GM19043 (cell line): ENCODE measurements around the gene ARMC9.
"Not testable (repeated sequence)": the region's sequence is repeated elsewhere in the genome, so short reads cannot be mapped to it uniquely, and the experiment has no call there.

ENCODE experiments used
- ATAC-seq: cut with Tn5 transposase; IDR thresholded peaks from one replicate; pipeline ENCODE4 v1.9.1; 2021; ENCODE audit warnings: low read depth; ENCODE audit not compliant: unreplicated experiment

Gene ARMC9

GRCh38 chr2:231304259-231304658 lies 105.8 kb downstream of the ARMC9 start:
- ATAC-seq = not testable (repeated sequence)

GRCh38 chr2:231305221-231305620 lies 106.8 kb downstream of the ARMC9 start:
- no peak for ATAC-seq

- no peak for ATAC-seq
Measured at GRCh38 chr2:231306791-231307393, 108.5 kb downstream of the ARMC9 start.

- no peak for ATAC-seq
Measured at GRCh38 chr2:231308219-231308618, 109.8 kb downstream of the ARMC9 start.

GRCh38 chr2:231308631-231309428 lies 110.4 kb downstream of the ARMC9 start:
- ATAC-seq = no peak

GRCh38 chr2:231312066-231312465 lies 113.6 kb downstream of the ARMC9 start:
- no peak for ATAC-seq

GRCh38 chr2:231315896-231316295 lies 117.5 kb downstream of the ARMC9 start:
- no peak for ATAC-seq

- ATAC-seq = no peak
Measured at GRCh38 chr2:231317579-231317978, 119.1 kb downstream of the ARMC9 start.

- no peak for ATAC-seq
Measured at GRCh38 chr2:231318436-231318835, 120.0 kb downstream of the ARMC9 start.

- ATAC-seq = no peak
Measured at GRCh38 chr2:231318954-231319353, 120.5 kb downstream of the ARMC9 start.

- no peak for ATAC-seq
Measured at GRCh38 chr2:231319867-231320266, 121.4 kb downstream of the ARMC9 start.

- no peak for ATAC-seq
Measured at GRCh38 chr2:231321021-231321420, 122.6 kb downstream of the ARMC9 start.

GRCh38 chr2:231321556-231322334 lies 123.3 kb downstream of the ARMC9 start:
- no peak for ATAC-seq

GRCh38 chr2:231323316-231323715 lies 124.9 kb downstream of the ARMC9 start:
- ATAC-seq = no peak

GRCh38 chr2:231325826-231326225 lies 127.4 kb downstream of the ARMC9 start:
- no peak for ATAC-seq

GRCh38 chr2:231326404-231326803 lies 128.0 kb downstream of the ARMC9 start:
- ATAC-seq = no peak

GRCh38 chr2:231330311-231330710 lies 131.9 kb downstream of the ARMC9 start:
- ATAC-seq = no peak

GRCh38 chr2:231331533-231331932 lies 133.1 kb downstream of the ARMC9 start:
- no peak for ATAC-seq

GRCh38 chr2:231332388-231332787 lies 134.0 kb downstream of the ARMC9 start:
- ATAC-seq = no peak

GRCh38 chr2:231332872-231333500 lies 134.6 kb downstream of the ARMC9 start:
- no peak for ATAC-seq
